HepG2 (cell line): ENCODE results near the gene MMUT. TPM values are rescaled to one million over a fixed set of nuclear protein-coding genes. Genes with fewer than 3 reads are reported as not detected.

Experiments
- AFF4 ChIP-seq: sonication (generic); formaldehyde crosslinking; IDR thresholded peaks from 2 replicates; pipeline ENCODE4 v1.4.0; 2020; ENCODE audit warnings: missing genetic modification reagents
- CREB3 ChIP-seq: sonication (generic); formaldehyde crosslinking; IDR thresholded peaks from 2 replicates; pipeline ENCODE4 v1.5.0; 2020; ENCODE audit warnings: missing genetic modification reagents
- ETV6 ChIP-seq: sonication (generic); formaldehyde crosslinking; conservative IDR thresholded peaks from 2 replicates; pipeline ENCODE4 v1.4.0; 2020; ENCODE audit warnings: missing genetic modification reagents
- FLYWCH1 ChIP-seq: sonication (generic); formaldehyde crosslinking; IDR thresholded peaks from 2 replicates; pipeline ENCODE4 v1.8.1; 2023; ENCODE audit warnings: mild to moderate bottlenecking, missing genetic modification reagents
- MLX ChIP-seq: IDR thresholded peaks from 2 replicates; pipeline ENCODE4 v1.6.1; 2016
- RARA ChIP-seq: IDR thresholded peaks from 2 replicates; pipeline ENCODE4 v1.6.1; 2016; ENCODE audit warnings: missing genetic modification reagents, missing compliant biosample characterization
- SNAI1 ChIP-seq: sonication (generic); formaldehyde crosslinking; IDR thresholded peaks from 2 replicates; pipeline ENCODE4 v1.5.0; 2020; ENCODE audit warnings: mild to moderate bottlenecking, missing genetic modification reagents, borderline replicate concordance
- ZBTB8A ChIP-seq: sonication (generic); formaldehyde crosslinking; IDR thresholded peaks from 2 replicates; pipeline ENCODE4 v1.4.0; 2020; ENCODE audit warnings: mild to moderate bottlenecking, low read depth, missing genetic modification reagents, borderline replicate concordance
- ZFP36L2 ChIP-seq: sonication (generic); formaldehyde crosslinking; IDR thresholded peaks from 2 replicates; pipeline ENCODE4 v1.4.0; 2020; ENCODE audit warnings: missing genetic modification reagents
- ZNF264 ChIP-seq: sonication (generic); formaldehyde crosslinking; IDR thresholded peaks from 2 replicates; pipeline ENCODE4 v1.4.0; 2020; ENCODE audit warnings: missing genetic modification reagents
- ZNF567 ChIP-seq: sonication (generic); formaldehyde crosslinking; IDR thresholded peaks from 2 replicates; pipeline ENCODE4 v1.8.1; 2023; ENCODE audit warnings: mild to moderate bottlenecking, missing genetic modification reagents, borderline replicate concordance
- ZNF580 ChIP-seq: IDR thresholded peaks from 2 replicates; pipeline ENCODE4 v1.6.1; 2016; ENCODE audit warnings: low read depth, borderline replicate concordance
- ZNF687 ChIP-seq: sonication (generic); formaldehyde crosslinking; IDR thresholded peaks from 2 replicates; pipeline ENCODE4 v1.5.1; 2020; ENCODE audit warnings: mild to moderate bottlenecking, missing genetic modification reagents, moderate library complexity
- polyA plus RNA-seq, 8 experiments: library from polyadenylated mRNA; depleted of rRNA in 3 of 8; stranded (reverse) in 7 of 8; unstranded in 1 of 8; fragments of >200 nt; fragmentation: Illumina TruSeq in 4 of 8; extraction: Trizol in 4 of 8; gene quantifications; 2 replicates each; pipeline versions ENCODE4 v1.2.1 to v1.2.3, GENCODE V29; 2011 to 2016; ENCODE audit warnings: low read depth in 4 of 8, missing spikeins in 1 of 8, mixed read lengths in 1 of 8; ENCODE audit not compliant: insufficient read depth in 1 of 8
- total RNA-seq, 5 experiments: library from RNA; depleted of rRNA; stranded (reverse); fragments of >200 nt; fragmentation: Illumina TruSeq; extraction: Trizol; gene quantifications; 2 replicates each; pipeline ENCODE4 v1.2.3, GENCODE V29; 2016; ENCODE audit warnings: low read depth in 1 of 5
- TF ChIP-seq, protein P1 (sequence below): sonication (generic); formaldehyde crosslinking; IDR thresholded peaks from 2 replicates; pipeline ENCODE4 v1.8.0; 2022; ENCODE audit warnings: missing genetic modification reagents, mild to moderate bottlenecking, borderline replicate concordance
- TF ChIP-seq, protein P2 (sequence below): sonication (generic); formaldehyde crosslinking; IDR thresholded peaks from 2 replicates; pipeline ENCODE4 v1.5.1; 2020; ENCODE audit warnings: missing genetic modification reagents, mild to moderate bottlenecking, borderline replicate concordance

The MMUT gene
- total and polyA plus RNA-seq, 2 of the 13 experiments (the other 11 are each of a cell fraction or from before 2014, with no cell fraction given): 16.1 to 20.5 TPM

DNA sequence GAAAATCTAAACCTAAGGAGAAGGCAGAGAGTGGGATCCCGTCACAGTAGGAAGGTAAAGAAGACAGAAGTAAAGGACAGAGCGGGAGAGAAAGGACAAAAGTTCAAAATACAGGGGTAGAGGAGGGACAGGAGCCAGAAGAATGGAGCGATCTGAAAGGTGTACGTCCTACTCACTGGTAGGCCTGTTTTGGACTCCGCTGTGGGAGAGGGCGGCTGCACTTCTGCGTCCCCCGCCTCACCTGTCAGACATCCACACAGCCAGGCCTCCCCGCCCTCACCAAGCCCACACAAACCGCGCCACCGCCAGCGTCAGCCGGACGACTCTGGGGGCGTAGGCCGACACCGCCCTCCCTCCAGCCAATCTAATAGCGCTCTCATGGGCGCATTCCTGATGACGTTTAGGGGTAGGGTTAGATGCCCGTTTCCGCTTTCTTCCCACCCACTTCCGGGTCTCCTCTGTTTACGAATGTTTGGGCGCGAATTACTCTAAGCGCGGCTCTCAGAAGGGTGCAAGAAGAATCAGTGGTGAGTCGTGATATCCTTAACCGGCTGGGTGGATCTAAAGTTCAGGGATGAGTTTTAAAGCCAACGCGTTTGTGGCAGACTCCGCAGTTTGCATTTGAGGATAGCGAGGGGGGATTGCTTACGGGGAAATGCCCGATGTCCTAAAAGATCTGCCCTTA is at the start of gene MMUT, which contains the start of gene CENPQ (continued):
- TF ChIP-seq SNAI1 (CRISPR knock-in tag): 0 out of 2 replicates have a peak, but pooled peaks have one; percentile 61
- no peak for TF ChIP-seq CREB3 (CRISPR knock-in tag)
- 0 out of 2 replicates have a peak, but pooled peaks have one; percentile 7 for TF ChIP-seq RARA (CRISPR knock-in tag)
- TF ChIP-seq, protein P1, sequence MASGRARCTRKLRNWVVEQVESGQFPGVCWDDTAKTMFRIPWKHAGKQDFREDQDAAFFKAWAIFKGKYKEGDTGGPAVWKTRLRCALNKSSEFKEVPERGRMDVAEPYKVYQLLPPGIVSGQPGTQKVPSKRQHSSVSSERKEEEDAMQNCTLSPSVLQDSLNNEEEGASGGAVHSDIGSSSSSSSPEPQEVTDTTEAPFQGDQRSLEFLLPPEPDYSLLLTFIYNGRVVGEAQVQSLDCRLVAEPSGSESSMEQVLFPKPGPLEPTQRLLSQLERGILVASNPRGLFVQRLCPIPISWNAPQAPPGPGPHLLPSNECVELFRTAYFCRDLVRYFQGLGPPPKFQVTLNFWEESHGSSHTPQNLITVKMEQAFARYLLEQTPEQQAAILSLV: peak; percentile 94; the same call in 1 of the 2 replicates
- TF ChIP-seq ETV6 (CRISPR knock-in tag): peak; percentile 72; the same call in 1 of the 2 replicates
- peak; percentile 73 for TF ChIP-seq ZNF264 (CRISPR knock-in tag)
- TF ChIP-seq, protein P2, sequence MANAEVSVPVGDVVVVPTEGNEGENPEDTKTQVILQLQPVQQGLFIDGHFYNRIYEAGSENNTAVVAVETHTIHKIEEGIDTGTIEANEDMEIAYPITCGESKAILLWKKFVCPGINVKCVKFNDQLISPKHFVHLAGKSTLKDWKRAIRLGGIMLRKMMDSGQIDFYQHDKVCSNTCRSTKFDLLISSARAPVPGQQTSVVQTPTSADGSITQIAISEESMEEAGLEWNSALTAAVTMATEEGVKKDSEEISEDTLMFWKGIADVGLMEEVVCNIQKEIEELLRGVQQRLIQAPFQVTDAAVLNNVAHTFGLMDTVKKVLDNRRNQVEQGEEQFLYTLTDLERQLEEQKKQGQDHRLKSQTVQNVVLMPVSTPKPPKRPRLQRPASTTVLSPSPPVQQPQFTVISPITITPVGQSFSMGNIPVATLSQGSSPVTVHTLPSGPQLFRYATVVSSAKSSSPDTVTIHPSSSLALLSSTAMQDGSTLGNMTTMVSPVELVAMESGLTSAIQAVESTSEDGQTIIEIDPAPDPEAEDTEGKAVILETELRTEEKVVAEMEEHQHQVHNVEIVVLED (CRISPR knock-in tag): peak; percentile 93
- TF ChIP-seq ZFP36L2 (CRISPR knock-in tag): no peak
- TF ChIP-seq ZNF567 (CRISPR knock-in tag): peak; percentile 52
- peak; percentile 26; the same call in 1 of the 2 replicates for TF ChIP-seq MLX (CRISPR knock-in tag)
- TF ChIP-seq AFF4 (CRISPR knock-in tag): no peak
- TF ChIP-seq ZNF687 (CRISPR knock-in tag): peak; percentile 90
- TF ChIP-seq ZNF580 (CRISPR knock-in tag): peak; percentile 81; the same call in 1 of the 2 replicates
- TF ChIP-seq FLYWCH1: no peak
- TF ChIP-seq ZBTB8A (CRISPR knock-in tag): 0 out of 2 replicates have a peak, but pooled peaks have one; percentile 69
